Choroid plexus epithelial cell (primary cell): Measurements from ENCODE around the gene MED16.
"Not testable (repeated sequence)": the region's sequence is repeated elsewhere in the genome, so short reads cannot be mapped to it uniquely, and the experiment has no call there.

Source experiments
- DNase-seq: peaks from one replicate; pipeline ENCODE4 v3.0.0-alpha.2; 2010; ENCODE audit warnings: low read depth
- H3K4me3 ChIP-seq: 2 replicates; pipeline ENCODE4 v1.5.1; 2011; ENCODE audit warnings: low read depth, mild to moderate bottlenecking, control low read depth, low read length, moderate library complexity
- CTCF ChIP-seq: conservative IDR thresholded peaks from 2 replicates; pipeline ENCODE4 v1.5.1; 2011; ENCODE audit warnings: low read depth, mild to moderate bottlenecking, control low read depth, inconsistent platforms, low read length, moderate library complexity

MED16 gene

GRCh38 chr19:900043-900301 is 7.0 kb upstream of the MED16 start:
- no peak for TF ChIP-seq CTCF

GRCh38 chr19:899336-900042 is 6.5 kb upstream of the MED16 start:
- no peak overlapping the region for H3K4me3 ChIP-seq
- no peak for TF ChIP-seq CTCF
- no peak for DNase-seq

More at GRCh38 chr19:900043-900301, 7.0 kb upstream of the MED16 start:
- DNase-seq: no peak
- H3K4me3 ChIP-seq: no peak overlapping the region

GRCh38 chr19:898663-899062 is 5.7 kb upstream of the MED16 start:
- DNase-seq: no peak
- TF ChIP-seq CTCF: no peak
- H3K4me3 ChIP-seq: no peak overlapping the region

GRCh38 chr19:897442-898039 is 4.6 kb upstream of the MED16 start:
- H3K4me3 ChIP-seq: no peak overlapping the region

GRCh38 chr19:896999-897398 is 4.0 kb upstream of the MED16 start:
- no peak for DNase-seq
- no peak for TF ChIP-seq CTCF

More at GRCh38 chr19:897442-898039, 4.6 kb upstream of the MED16 start:
- DNase-seq: no peak
- TF ChIP-seq CTCF: peak; percentile 16

GRCh38 chr19:896434-896833 is 3.4 kb upstream of the MED16 start:
- TF ChIP-seq CTCF: no peak

More at GRCh38 chr19:896999-897398, 4.0 kb upstream of the MED16 start:
- H3K4me3 ChIP-seq: no peak overlapping the region

GRCh38 chr19:892243-892893 is 619 bp downstream of the MED16 start:
- no peak for TF ChIP-seq CTCF
- peak; percentile 28 for DNase-seq
- H3K4me3 ChIP-seq: peak overlapping the region; percentile 82

More at GRCh38 chr19:896434-896833, 3.4 kb upstream of the MED16 start:
- no peak for DNase-seq
- H3K4me3 ChIP-seq: no peak overlapping the region

- DNase-seq: not testable (repeated sequence)
- peak overlapping the region; percentile 82 for H3K4me3 ChIP-seq
These were observed 1.4 kb downstream of the MED16 start for GRCh38 chr19:891421-892200.
